ENCODE results near the gene SLC29A4.

Gene SLC29A4

DNA sequence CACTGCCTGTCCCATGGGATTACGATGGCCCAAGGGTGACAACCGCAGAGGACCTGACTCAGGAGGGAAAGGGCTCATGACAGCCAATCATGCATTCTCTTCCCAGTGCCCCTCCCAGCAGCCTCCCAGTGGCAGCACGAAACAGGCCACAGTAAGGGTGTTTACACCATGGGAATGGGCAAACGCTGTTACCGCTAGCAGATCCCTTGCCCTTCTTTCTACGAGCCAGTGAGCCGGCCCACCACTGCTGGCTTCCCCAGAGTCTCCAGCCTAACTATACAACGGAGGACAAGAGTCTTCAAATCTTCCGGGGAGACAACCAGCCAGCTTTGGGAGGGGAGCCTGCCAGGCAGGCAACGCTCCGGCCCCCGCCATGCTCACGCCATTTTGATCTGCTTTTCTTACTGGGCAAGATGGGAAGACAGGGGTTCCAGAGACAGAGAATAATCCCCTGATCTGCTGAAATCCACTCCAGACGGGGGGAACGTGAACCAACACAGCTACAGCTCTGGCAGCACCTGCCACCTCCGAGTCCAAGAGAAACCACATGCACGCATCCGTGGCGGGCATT, 69.8 kb downstream of the SLC29A4 start:
- DNase-seq (ENCODE audit: low read depth): no peak

DNA sequence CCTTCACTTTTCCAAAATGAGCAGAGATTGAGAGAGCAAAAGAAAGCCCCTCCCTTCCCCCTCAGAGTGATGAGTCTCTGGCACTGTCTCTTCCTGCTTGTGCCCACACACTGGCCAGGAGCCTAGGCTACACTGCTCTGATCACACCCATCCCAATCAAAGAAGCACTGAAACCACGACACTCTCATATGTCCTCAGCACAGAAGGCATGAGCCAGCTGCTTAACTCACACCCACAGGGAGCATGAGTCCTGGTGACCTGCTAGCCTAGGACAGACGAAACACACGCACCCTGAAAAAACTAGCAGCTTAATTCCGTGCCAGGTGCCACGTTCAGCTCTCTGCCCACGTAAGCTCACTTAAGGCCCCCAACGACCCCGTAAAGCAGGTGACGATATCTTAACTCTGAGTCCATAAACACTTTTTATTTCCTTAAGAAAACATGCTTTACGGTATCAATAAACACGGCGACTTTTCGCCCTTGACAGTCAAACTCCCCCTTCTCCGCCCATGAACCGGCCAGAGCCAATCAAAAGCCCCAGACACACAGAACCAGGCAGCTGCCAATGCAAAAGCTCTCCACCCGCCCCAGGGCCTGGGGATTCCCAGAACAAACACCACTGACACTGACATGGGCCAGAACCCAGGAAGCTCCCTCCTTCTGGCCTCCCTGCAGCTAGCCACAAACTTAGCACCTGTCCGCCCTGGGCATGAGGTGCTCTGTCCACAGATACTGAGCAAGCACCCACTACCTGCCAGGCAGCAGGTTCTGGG, 71.9 kb downstream of the SLC29A4 start:
- peak; percentile 27 for DNase-seq (ENCODE audit: low read depth)
